NT2/D1 (cell line): ENCODE measurements around the gene ZMIZ2.

Source experiments
- YY1 ChIP-seq: IDR thresholded peaks from 2 replicates; pipeline ENCODE4 v1.6.1; 2011; ENCODE audit not compliant: insufficient read length, insufficient read depth
- ZNF274 ChIP-seq: IDR thresholded peaks from 2 replicates; pipeline ENCODE4 v1.6.1; 2011; ENCODE audit warnings: mild to moderate bottlenecking, low read depth, low read length

- TF ChIP-seq YY1 (no peak), ZNF274 (no peak)
These were observed 18.7 kb downstream of the ZMIZ2 start for GRCh38 chr7:44767134-44767911.
